OCI-LY7 (cell line): ENCODE data around the gene DBP. TPM values are rescaled to one million over a fixed set of nuclear protein-coding genes. Genes with fewer than 3 reads are reported as not detected.

Source experiments
- BruUV-seq: library from RNA; stranded (reverse); fragments of 400-500 nt; replicated peaks from 2 replicates; lab custom pipeline; 2021; lab: Mats Ljungman, UMichigan
- CTCF ChIA-PET: fragments of 300-600 bp; sonication (Branson Sonifier 250); formaldehyde crosslinking; loops from one replicate; lab custom pipeline; 2022; ENCODE audit warnings: antibody characterized with exemption; ENCODE audit not compliant: unreplicated experiment; lab: Charles Lee
- POLR2A ChIA-PET: fragments of 300-600 bp; sonication (Branson Sonifier 250); formaldehyde crosslinking; loops from one replicate; lab custom pipeline; 2022; ENCODE audit warnings: antibody characterized with exemption; lab: Charles Lee
- DNase-seq: peaks from one replicate; pipeline ENCODE4 v3.0.0-alpha.2; 2015; ENCODE audit warnings: low spot score
- H2AFZ ChIP-seq: fragments of 200-600 bp; sonication (generic), shearing (Covaris generic); 2 replicates; pipeline ENCODE4 v1.6.1; 2014; ENCODE audit warnings: mild to moderate bottlenecking, antibody characterized with exemption, low read length, moderate library complexity
- H3K27ac ChIP-seq: fragments of 200-600 bp; sonication (generic); 2 replicates; pipeline ENCODE4 v1.5.1; 2014; ENCODE audit warnings: mixed run types, low read depth, mild to moderate bottlenecking, moderate library complexity, low read length, inconsistent platforms; ENCODE audit not compliant: poor library complexity, severe bottlenecking
- H3K36me3 ChIP-seq: fragments of 200-600 bp; sonication (generic); 2 replicates; pipeline ENCODE4 v1.6.1; 2014; ENCODE audit warnings: mild to moderate bottlenecking, antibody characterized with exemption, low read length, moderate library complexity, mixed read lengths; ENCODE audit not compliant: insufficient read depth
- H3K4me1 ChIP-seq: fragments of 200-600 bp; sonication (generic); 2 replicates; pipeline ENCODE4 v1.5.1; 2014; ENCODE audit warnings: mild to moderate bottlenecking, low read length; ENCODE audit not compliant: insufficient read depth, poor library complexity, severe bottlenecking
- H3K4me2 ChIP-seq: fragments of 200-600 bp; sonication (generic); 2 replicates; pipeline ENCODE4 v1.6.1; 2014; ENCODE audit warnings: mild to moderate bottlenecking, low read length
- H3K4me3 ChIP-seq: fragments of 200-600 bp; sonication (generic); 2 replicates; pipeline ENCODE4 v1.5.1; 2014; ENCODE audit warnings: mild to moderate bottlenecking, low read depth, low read length; ENCODE audit not compliant: poor library complexity, severe bottlenecking
- H3K79me2 ChIP-seq: fragments of 200-600 bp; sonication (generic); 2 replicates; pipeline ENCODE4 v1.6.1; 2016; ENCODE audit warnings: low read depth, mild to moderate bottlenecking, low read length, moderate library complexity, mixed read lengths; ENCODE audit not compliant: insufficient read depth
- H3K9me2 ChIP-seq: fragments of 200-600 bp; sonication (generic); 2 replicates; pipeline ENCODE4 v1.6.1; 2016; ENCODE audit warnings: mild to moderate bottlenecking, low read length, mixed read lengths; ENCODE audit not compliant: insufficient read depth
- H3K9me3 ChIP-seq: fragments of 200-600 bp; sonication (generic); 2 replicates; pipeline ENCODE4 v1.6.1; 2014; ENCODE audit warnings: mild to moderate bottlenecking, mixed run types, low read length, mixed read lengths
- H4K20me1 ChIP-seq: fragments of 200-600 bp; sonication (generic); 2 replicates; pipeline ENCODE4 v1.6.1; 2014; ENCODE audit warnings: mild to moderate bottlenecking, antibody characterized with exemption, low read length, moderate library complexity, mixed read lengths; ENCODE audit not compliant: insufficient read depth
- EZH2phosphoT487 ChIP-seq: fragments of 200-600 bp; sonication (generic); IDR thresholded peaks from 2 replicates; pipeline ENCODE4 v1.6.1; 2018; ENCODE audit warnings: low read depth, borderline replicate concordance, mild to moderate bottlenecking, mixed run types, antibody characterized with exemption, low read length, moderate library complexity, mixed read lengths
- intact Hi-C: fragments of 100-400 bp; cut with micrococcal nuclease; formaldehyde crosslinking; loops from one replicate; pipeline ENCODE4 v1.10.0; 2022; ENCODE audit not compliant: unreplicated experiment
- total RNA-seq, 2 experiments: library from RNA; depleted of rRNA in 1 of 2; stranded (reverse); fragments of >200 nt in 1 of 2; shearing (Covaris generic) in 1 of 2; gene quantifications; 2 replicates each; pipeline ENCODE4 v1.2.3, GENCODE V29; 2014 to 2022
- TF ChIP-seq, protein P1 (sequence below): fragments of 200-600 bp; sonication (generic); conservative IDR thresholded peaks from 2 replicates; pipeline ENCODE4 v1.5.1; 2014; ENCODE audit warnings: mild to moderate bottlenecking, antibody characterized with exemption, low read length, moderate library complexity, mixed read lengths

The DBP gene
- total RNA-seq, 2 experiments from 2014 or later, result 15.7 to 35.6 TPM

DNA sequence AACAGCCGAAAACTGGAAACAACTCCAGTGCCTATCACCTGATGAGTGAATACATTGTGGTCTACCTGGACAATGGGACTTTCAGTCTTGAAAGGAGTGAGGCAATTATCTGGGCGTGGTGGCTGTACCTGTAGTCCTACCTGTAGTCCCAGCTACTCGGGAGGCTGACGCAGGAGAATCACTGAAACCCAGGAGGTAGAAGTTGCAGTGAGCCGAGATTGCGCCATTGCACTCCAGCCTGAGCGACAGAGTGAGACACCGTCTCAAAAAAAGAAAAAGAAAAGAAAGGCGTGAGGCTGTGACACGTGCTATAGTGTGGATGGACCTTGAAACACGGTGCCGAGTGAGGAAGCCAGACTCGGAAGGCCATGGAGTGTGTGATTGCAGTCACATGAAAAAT is 39.7 kb upstream of the DBP start:
- no TSS peak for BruUV-seq
- Histone ChIP-seq H3K27ac (no peak overlapping the region), H3K4me2 (no peak overlapping the region), H3K4me3 (no peak overlapping the region), H3K36me3 (no peaks in the 10 kb centered on the region), H4K20me1 (no peaks in the 10 kb centered on the region), H3K79me2 (no peaks in the 10 kb centered on the region), H2AFZ (no peak overlapping the region), H3K4me1 (peaks cover 2% of the 10 kb centered on the region), H3K9me3 (no peaks in the 10 kb centered on the region), H3K9me2 (no peaks in the 10 kb centered on the region)
- intact Hi-C loops, result no loop called here
- no peak for TF ChIP-seq EZH2phosphoT487
- TF ChIP-seq, protein P1, sequence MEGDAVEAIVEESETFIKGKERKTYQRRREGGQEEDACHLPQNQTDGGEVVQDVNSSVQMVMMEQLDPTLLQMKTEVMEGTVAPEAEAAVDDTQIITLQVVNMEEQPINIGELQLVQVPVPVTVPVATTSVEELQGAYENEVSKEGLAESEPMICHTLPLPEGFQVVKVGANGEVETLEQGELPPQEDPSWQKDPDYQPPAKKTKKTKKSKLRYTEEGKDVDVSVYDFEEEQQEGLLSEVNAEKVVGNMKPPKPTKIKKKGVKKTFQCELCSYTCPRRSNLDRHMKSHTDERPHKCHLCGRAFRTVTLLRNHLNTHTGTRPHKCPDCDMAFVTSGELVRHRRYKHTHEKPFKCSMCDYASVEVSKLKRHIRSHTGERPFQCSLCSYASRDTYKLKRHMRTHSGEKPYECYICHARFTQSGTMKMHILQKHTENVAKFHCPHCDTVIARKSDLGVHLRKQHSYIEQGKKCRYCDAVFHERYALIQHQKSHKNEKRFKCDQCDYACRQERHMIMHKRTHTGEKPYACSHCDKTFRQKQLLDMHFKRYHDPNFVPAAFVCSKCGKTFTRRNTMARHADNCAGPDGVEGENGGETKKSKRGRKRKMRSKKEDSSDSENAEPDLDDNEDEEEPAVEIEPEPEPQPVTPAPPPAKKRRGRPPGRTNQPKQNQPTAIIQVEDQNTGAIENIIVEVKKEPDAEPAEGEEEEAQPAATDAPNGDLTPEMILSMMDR, result no peak
- CTCF ChIA-PET, result no interaction called here
- POLR2A ChIA-PET, result no interaction called here
- no peak for DNase-seq

DNA sequence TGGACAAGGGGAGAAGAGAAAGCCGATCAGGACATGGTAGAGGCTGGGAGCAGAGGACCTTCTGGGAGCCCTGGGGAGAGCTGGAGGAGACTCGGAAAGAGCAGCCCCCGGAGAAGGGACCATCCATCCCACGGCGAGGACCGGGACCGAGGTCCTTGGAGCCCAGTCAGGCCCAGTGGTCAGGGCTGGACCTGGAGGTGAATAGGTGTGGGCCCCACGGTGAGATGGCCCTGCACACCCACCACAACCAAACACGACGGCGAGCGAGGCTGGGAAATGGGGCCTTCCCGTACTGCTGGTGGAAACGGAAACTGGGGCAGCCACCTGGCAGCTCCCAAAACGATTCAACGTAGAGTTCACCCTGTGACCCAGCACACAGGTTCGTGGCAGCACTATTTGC is 39.3 kb upstream of the DBP start:
- no TSS peak for BruUV-seq
- POLR2A ChIA-PET, result no interaction called here
- Histone ChIP-seq H3K27ac (no peak overlapping the region), H3K4me3 (no peak overlapping the region), H3K4me2 (no peak overlapping the region), H3K9me3 (no peaks in the 10 kb centered on the region), H3K79me2 (no peaks in the 10 kb centered on the region), H3K36me3 (no peaks in the 10 kb centered on the region), H3K4me1 (peaks cover 2% of the 10 kb centered on the region), H4K20me1 (no peaks in the 10 kb centered on the region), H3K9me2 (no peaks in the 10 kb centered on the region), H2AFZ (no peak overlapping the region)
- TF ChIP-seq, protein P1, result no peak
- TF ChIP-seq EZH2phosphoT487, result no peak
- CTCF ChIA-PET, result no interaction called here
- no peak for DNase-seq
- intact Hi-C loops, result no loop called here
